Hematopoietic multipotent progenitor cell treated with erythropoietin and hydrocortisone succinate and interleukin-3 and kit ligand, for 17 days (in vitro differentiated cells): ENCODE measurements around the gene SMARCAL1.
A peak's percentile ranks its signal among the peaks of the same experiment; 100 is the strongest.
"Not testable (repeated sequence)": the region's sequence is repeated elsewhere in the genome, so short reads cannot be mapped to it uniquely, and the experiment has no call there.

Source experiments
- DNase-seq: peaks from one replicate; pipeline ENCODE4 v3.0.0-alpha.2; 2015; ENCODE audit warnings: low spot score

Gene SMARCAL1

DNA sequence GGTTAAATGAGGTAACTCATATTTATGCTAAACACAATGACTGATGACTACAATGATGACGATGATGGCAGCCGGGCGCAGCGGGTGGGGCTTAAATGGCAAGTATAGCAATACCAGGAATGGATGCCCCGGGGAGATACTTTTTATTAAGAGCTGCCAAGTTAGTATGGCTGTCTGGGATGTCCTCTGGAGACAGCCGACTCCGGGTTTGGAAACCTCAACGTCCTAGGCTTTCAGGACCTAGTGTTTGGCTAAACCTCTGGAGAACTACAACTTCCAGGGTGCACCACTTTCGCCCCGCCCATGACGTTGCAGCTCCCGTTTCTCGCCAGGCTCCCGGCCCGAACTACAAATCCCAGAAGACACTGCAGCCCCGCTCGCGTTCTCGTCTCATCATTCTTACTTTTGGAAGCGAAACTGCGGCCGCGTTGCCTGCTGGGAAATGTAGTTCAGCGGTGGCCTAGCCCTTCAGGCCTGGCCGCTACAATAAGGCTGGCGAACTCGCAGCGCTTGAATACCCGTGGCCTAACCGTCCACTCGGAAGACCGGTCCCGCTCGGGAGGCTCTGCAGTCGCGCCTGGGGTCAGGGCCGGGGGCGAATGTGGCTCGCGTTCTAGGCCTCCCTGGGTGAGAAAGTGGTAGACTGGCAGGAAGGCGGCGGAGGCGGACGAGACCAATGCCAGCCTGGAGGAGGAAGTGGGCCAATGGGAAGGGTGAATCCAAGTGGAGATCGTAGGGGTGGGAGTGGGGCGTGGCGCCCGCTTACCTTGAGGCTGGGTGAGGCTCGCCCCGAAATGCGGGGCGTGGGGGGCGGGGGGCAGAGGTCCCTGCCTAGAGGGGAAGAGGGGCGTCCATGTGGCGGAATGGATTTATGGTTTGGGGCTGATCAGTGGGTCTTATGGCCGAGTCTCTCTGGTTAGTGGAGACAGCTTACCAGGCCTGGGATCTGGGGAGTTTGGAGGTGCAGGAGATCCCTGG is at the start of gene SMARCAL1:
TSS of gene SMARCAL1 (plus strand) at position 463 of the 978 bp plus-strand sequence. CDS start 2,221 bp downstream, outside the sequence.
- peak; percentile 99 for DNase-seq

DNA sequence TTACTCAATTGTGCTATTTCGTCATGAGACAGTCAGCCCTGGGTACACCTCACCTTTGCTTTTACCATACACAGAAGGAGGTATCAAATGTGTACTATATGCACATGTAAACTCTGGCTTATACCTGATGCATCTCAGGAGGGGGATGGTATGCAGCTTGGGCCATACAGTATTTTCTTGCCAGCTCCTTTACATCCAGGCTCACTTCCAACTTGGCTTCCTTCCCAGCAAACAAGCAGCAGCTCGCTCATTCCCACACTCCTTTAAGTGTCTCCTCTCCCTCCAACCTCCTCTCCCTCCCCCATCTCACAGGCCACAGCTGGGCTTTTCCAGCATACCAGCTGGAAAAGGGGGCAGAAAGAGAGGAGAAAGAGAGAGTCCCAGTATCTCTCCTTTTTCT is 49.6 kb upstream of the SMARCAL1 start:
- no peak for DNase-seq

DNA sequence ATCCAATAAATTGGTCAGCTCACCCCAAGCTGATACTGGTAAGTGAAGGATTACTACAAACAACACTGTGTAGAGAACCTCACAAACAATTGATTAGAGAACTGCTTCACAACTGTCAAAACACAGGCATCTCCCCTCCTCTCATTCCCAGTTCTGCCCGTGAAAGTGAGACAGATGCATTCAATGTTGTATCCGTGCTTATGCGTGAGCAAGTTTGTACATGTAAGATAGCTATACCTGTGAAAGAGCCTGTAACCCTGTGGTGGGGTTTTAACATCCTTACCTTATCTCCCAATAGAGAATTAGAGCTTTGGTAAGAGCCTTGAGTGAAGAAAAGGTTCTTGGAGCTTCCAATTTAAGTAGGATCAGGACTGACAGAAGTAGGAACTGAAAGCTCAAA is 49.1 kb upstream of the SMARCAL1 start:
- DNase-seq = no peak

DNA sequence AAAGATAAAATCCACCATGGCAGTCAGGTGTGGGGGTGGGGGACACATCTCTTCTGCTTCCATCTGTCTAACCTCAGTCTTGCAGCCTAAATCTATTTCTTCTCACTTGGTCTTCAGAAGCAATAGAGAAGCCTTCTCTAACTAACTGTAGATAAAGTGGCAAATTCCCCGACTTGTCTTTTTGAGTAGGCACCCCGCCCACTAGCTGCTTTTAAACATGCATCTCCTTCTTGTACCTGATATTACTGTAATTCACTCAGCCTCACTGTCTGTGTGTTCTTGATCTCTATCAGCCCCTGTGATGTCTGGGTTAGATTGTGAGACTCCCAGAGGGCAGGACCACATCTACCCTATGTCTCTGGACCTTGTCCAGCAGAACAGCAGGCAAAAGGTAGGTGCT is 46.8 kb upstream of the SMARCAL1 start:
- no peak for DNase-seq

DNA sequence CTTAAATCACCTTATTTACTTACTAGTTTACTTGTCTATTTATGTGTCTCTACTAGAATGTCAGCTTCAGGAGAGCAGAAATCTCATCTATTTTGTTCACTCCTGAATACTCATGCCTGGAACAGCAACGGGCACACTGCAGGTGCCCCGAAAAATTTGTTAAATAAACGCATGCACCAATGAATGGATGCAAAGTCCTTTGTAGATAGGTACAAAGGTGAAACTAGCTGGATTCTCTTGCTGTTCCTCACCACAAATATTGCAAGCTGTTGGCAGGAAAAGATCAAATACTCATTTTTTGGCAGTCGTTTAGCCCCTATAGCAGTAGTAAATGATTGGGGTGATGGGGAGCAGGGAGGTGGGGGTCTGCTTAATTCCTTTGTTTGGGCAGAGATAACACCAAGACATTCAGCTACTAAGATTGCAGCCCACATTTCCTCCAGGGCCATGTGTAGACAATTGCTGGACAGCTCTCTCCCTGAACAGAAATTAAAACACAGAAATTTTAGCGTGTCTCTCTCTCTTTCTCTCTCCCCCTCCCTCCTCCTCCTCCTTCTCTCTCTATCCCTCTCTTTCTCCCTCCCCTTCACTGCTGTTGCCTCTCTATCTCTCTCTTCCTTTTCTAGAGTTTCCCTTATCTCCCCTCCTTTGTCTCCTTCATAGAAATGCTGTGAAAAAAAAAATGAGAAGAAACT is 45.4 kb upstream of the SMARCAL1 start:
- no peak for DNase-seq

DNA sequence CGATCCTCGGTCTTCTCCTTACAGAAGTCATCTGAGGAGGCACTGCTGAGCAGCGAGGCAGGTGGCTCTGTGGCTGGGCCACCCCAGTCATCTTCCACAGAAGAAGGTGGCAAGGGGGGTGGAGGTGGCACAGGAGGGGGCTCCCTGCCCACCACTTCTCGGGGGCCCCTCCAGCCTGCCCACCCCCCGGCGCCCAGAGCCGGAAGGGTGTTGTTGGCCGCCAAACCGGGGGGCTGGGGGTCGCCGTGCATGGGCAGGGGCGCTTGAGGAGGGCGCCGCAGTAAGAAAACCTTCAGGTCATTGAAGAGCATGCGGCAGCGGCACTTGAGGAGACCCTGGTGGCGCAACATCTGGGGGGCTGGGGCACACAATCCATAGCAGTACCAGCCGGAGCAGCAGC is 42.5 kb upstream of the SMARCAL1 start:
- no peak for DNase-seq

DNA sequence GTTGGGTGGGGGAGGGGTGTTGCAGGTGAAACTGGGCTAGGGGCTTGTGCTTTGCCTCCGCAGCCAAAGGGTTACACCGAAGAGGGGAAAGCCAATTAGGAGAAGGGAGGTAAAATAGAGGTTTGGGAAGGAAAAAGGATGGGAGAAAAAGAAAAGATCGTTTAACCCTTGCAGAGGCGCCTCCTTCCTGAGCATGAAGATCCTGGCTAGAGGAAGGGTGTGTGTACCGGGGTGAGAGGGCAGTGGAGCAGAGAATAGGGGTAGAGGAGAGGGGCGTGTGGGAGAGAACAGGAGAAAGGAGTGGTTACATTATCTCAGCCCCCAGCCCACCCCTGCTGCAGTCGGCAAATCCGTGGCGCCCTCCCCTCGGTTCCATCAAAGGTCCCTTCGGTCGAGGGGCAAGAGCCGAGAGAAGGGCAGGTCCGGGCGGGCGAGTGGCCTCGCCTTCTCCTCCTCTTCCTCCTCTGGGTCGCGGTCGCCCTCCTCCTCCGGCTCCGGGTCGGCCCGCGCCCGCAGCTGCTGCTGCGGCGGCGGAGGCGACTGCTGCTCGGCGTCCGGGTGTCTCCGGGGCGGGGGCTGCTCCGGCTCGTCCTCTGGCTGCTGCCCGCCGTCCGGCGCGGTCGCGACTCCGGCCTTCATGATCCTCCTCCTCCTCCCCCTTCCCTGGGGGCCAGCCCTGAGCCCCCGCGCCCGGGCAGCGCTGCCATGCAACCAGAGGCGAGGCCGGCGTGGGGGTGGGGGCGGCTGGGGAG is 41.1 kb upstream of the SMARCAL1 start:
- DNase-seq = no peak

DNA sequence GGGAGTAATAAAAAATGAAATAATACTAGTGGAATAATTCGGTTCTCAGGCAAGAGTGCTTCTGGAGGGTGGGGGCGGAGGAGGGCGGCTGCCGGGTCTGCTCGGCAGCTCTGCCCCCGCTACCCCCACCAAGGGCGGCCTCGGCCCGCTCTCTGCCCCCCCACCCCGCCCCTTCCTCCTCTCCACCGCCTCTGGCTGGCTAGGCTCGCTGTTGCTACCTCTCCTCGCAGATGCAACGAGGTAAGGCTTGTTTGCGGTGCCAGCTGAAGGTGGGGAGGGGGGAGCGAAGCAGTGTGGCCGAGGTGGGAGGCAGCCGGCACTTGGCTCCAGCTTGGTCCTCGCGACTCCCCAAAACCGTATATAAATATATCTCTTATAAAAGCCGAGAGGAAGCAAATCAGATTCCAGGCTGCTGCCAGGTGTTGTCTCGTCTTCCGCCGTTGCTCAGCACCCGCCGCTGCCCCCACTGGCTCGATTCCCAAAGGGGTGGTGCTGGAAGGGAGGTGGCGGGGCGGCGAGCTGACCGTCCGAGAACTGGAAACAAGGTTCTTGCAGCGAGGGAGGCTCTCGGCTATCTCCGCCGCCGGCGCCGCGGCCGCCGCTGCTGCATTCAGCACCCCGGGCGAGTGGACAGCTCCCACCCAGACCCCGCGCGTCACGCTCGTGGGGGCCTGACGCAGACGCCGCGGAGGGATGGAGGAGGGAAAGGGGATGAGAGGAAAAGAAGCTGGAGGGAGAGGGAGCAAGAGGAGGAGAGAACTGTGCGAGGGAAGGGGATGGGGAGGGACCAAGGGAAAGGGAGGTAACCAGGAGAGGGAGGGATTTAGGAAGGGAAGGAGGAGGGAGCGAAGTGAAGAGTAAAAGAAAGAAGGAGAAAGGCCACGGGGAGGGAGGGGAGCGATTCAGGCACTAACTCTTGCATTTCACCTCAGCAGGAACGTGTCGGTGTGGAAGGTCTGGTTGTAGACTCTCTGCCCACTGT is 40.3 kb upstream of the SMARCAL1 start, which contains the start of gene MARCHF4:
TSS of gene MARCHF4 (minus strand) at position 763 of the 982 bp plus-strand sequence. CDS start 2,223 bp downstream, outside the sequence.
- no peak for DNase-seq

DNA sequence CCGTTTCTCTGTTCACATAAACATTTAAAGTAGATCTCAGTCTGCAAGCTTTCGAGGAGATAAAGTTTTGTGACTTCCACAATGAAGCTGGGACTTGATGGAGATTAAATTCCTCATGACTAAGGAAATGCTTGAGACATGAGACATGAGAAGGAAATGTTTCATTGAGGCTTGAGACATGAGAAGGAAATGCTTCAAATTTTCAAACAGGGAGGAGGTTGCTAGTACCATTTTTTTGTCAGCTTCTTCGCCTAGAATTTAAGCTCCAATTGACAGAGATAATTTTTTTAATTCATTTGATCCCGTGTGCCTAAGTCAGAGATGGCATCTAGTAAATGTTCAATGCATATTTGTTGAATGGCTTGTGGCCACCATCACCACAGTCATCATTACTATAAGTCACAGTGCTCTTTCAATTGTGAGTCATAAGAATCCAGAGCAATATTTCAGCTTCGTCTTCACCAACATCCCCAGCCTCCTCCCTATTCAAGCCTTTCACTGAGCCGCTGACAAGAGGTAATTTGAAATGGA is 39.5 kb upstream of the SMARCAL1 start:
- DNase-seq = no peak

DNA sequence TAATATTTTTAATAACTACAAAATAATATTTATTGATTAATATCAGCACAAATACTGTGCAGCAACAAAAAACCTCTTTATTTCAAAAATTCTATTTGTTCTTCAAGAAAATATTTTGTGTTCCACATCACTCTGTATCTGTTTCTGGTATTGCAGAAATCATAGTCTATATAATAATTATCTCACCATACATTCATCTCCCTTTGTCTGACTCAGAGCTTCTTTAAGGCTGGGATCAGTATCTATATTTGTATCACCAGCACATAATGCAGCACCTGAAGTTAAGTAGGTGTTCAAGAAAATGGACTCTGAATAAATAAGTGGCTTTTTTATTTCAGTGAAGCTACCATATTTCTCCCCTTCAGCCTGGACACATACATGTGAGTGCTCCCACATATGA is 38.4 kb upstream of the SMARCAL1 start:
- no peak for DNase-seq

DNA sequence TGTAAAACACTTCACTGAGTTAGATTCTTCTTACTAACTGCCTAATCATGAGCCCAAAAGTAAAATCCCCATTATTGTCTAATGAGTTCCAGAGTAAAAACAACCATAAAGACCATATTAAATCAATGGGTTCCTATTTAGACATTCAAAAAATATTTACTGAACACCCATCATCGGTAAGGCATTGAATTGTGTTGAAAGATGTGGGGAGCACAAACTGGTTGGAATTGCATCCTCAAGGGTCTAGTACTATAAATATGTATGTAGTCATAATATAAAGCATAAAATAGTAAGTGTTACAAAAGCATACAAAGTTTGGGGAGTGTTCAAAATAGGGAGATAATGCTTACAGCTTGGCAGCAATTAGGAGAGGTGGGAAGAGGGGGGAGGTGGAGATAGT is 37.0 kb upstream of the SMARCAL1 start:
- DNase-seq = no peak

DNA sequence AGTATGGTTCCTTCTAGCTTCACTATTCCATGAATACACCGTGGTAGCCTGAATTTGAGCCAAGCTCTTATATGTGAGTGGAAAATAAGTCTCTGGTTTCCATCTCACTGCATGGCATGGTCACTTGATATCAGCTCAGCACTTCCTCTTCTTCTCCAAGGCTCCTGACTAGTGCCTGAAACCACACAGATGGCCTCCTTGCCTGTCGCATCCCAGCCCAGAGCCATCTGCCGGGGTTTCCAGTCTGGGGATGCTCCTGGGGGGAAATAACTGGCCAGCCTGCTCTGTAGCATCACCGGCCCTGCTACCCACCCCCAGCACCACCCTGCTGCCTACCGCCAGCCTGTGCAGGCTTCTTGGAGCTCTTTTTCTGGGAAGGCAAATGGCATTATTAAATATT is 32.3 kb upstream of the SMARCAL1 start:
- no peak for DNase-seq

DNA sequence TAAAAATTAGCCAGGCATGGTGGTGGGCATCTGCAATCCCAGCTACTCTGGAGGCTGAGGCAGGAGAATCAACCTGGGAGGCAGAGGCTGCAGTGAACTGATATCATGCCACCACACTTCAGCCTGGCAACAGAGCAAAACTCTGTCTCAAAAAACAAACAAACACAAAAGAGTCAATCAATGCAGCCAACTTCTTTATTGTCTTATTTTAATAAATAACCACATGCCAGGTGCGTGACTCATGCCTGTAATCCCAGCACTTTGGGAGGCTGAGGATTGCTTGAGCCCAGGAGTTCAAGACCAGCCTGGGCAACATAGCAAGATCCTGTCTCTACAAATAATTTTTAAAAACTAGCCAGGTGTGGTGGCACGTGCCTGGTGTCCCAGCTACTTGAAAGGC is 27.9 kb upstream of the SMARCAL1 start:
- not testable (repeated sequence) for DNase-seq

DNA sequence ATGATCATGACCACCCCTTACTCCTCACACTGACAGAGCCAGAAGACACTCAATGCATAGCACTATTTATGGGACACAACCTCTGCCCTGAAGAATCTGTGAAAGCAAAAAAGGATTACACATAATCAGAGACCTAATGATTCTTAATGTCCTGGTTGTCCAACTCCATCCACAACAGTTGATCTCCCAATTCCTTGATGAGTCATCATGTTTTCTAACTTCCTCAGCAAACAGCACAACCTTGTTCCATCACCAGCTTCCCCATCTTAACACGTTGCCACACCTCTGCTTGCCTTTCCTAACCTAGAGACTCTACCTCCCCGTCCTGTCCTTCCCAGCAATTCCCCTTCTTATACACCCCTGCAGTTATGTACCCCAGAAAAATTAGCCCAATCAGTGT is 26.8 kb upstream of the SMARCAL1 start:
- no peak for DNase-seq

DNA sequence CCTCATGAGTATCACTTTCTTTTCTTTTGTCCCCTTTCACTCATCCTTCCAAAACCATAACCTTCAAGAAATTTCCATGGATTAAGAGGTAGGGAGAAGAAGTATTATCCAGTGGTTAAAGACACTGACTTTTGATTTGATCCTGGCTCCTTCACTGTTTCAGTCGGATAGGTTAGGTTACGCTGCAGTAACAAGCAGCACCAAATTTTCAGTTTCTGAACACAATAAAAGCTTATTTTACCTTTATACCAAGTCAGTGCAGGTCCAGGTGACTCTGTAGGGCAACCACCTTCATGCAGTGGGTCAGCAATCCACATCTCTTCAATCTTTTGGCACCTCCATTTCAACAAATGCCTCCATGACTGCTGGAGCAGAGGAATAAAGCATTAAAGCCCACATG is 25.0 kb upstream of the SMARCAL1 start:
- no peak for DNase-seq

DNA sequence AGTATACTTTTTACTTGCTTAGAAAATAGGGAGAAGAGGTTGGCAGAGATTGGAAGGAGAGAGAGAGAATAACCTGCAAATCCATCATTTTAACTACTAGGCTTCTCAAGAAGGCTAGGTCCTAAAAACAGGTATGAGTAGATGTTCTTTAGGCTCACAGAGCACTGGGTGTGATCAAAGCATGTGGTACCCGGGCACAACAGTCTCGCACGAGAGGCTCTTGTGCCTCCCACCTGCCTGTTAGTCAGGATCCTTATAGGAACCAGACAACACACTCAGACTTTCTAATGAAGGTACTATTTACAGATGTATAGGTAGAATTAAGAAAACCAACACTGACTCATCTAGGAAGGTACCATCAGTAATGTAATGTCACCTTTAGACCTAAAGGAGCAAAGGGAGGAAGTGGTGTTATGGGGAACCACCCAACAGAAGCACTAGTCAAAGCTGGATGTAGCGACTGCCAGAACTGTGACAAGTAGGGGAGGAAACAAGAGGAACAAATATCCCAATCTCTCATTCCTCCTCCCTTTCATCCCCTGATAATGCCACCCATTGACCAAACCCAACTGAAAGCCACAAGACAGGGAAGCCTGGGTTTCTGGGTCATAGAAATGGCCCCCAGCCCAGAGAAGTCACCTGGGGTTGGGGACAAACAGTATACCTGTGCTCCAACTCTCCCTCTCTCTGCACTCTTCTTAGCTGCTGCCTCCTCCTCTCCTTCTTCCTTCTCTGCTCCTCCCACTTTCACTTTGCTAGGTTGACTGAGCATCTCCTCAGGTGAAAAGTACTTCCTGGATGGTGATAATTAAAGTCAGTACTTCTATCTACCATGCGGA is 24.0 kb upstream of the SMARCAL1 start:
- DNase-seq = no peak

DNA sequence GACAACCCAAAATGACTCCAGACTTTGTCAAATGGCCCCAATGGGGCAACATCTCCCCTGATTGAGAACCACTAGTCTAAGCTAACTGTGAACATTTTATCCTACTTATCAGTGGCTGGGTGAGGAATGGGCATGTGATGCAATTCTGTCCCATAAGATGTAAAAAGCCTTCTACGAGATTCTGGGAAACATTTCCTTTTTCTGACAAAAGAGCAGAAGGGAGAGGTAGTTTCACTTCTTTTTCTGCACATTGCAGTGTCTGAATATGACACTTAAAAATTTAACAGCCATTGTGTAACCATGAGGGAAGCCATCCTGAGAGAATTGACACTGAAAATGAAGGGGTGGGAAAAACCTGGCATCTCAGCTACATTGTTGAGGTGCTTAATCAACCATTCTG is 22.7 kb upstream of the SMARCAL1 start:
- no peak for DNase-seq

DNA sequence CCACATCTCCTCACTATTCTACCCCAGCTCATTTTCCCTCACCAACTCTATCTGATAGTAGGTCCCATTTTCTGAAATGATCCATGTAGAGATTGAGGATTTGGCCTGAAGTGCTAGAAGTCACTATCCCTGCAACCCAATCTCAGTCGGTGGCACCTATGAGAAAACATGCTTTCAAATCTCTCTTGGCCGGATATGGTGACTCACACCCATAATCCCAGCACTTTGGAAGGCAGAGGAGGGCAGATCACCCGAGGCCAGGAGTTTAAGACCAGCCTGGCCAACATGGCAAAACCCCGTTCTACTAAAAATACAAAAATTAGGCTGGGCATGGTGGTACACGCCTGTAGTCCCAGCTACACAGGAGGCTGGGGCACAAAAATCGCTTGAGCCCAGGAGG is 20.9 kb upstream of the SMARCAL1 start:
- DNase-seq = no peak

DNA sequence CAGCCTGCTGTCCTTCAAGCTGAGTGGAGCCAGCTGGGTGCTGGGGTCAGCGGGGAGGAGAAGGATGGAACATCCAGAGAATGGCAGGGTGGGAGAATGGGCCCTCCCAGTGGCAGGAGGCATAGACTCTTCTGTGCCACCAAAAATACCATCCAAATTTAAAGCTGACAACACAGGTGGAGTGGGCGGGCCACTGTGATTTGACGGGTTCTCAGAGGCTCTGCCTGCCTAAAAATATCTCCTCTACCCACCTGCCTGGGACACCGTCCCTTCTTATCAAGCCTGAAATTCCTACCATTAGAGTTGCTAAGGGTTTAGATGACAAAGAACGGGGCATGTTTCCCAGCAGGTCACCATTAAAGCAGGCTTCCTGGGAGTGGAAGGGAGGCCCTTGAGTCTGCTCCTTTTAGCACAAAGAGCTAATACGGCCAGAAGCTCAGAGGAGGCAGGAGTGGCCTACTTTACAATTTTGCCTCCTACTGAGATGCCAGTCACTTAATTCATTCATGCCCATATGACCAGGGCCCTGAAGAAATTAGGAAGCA is 20.2 kb upstream of the SMARCAL1 start:
- no peak for DNase-seq
